ENCODE data around the gene IGLL5.

IGLL5 gene

DNA sequence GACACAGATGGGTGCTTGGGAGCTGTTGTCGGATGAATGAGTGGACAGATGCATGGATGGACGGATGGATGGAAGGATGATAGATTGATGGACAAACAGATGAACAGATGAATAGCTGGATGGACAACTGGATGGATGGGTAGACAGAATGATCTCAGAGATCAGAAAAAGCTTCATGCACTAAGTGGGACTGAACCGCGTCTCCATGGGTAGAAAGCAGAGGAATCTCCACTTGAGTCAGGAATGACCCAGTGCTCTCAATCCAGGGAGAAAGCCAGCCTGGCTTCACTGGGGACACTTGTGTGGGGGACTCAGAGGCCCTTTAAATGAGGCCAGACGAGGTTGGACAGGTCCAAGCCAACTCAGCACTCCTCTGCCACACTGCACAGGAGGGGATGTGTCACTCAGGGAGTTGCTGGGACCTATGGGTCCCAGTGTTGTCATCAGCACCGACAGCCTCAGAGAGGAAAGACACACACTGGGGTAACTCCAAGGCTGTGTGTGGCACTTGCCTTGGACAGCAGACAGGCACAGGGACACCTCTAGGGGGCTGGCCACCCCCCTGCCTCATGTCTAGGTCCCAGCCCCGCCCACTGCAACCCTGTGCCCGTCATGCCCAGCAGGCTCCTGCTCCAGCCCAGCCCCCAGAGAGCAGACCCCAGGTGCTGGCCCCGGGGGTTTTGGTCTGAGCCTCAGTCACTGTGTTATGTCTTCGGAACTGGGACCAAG, 5.6 kb downstream of the IGLL5 start:
- ChIA-PET POLR2A (no interaction called here), CTCF (interaction anchor here (1.1 kb wide), 1 partner anchor 9 kb away, joined by 3 read pairs; no protein-coding TSS in a partner anchor)

DNA sequence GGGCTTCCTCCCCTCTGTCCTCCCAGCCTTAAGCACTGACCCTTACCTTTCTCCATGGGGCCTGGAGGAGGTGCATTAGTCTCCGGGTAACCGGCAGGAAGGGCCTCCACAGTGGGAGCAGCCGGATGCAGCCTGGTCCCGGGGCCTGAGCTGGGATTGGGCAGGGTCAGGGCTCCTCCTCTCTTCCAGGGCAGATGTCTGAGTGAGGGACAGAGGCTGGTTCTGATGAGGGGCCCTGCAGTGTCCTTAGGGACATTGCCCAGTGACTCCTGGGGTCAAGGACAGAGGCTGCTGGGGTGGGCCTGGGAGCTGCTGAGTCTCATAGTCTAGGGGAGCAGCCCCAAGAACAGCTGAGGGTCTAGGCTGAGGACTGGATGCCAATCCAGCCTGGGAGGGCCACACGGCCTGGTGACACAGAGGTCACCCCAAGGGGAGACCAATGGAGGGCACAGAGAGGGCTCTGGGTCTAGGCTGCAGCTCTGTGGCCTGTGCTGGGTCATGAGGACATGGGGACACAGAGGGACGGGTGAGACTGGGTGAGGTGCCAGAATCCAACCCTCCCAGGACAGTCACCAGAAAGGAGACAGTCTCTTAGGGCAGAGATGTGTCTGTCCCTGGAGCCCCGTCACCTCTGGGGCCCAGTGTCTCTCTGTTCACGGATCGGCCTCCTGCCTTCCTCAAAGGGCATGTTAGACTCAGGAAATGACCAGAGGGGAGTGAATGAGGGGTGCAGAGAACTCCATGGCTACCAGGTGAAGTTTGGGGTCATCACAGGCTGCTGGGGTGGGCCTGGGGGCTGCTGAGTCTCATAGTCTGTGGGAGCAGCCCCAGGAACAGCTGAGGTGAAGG, 6.5 kb downstream of the IGLL5 start:
- no peak for DNase-seq (ENCODE audit: extremely low spot score)
- TF ChIP-seq TARDBP (IDR thresholded peaks at IDR 0.05): no peak
- no peak for TF ChIP-seq NFRKB (IDR thresholded peaks at IDR 0.05)
- TF ChIP-seq FOXA1 (IDR thresholded peaks at IDR 0.05): no peak
- TF ChIP-seq ARNT (IDR thresholded peaks at IDR 0.05): no peak
- TF ChIP-seq LEF1 (IDR thresholded peaks at IDR 0.05; ENCODE audit: borderline replicate concordance): no peak
- TF ChIP-seq ZNF384 (IDR thresholded peaks at IDR 0.05): no peak
- TF ChIP-seq BHLHE40 (IDR thresholded peaks at IDR 0.05; ENCODE audit: borderline replicate concordance): no peak
- no peak for TF ChIP-seq CTBP1 (IDR thresholded peaks at IDR 0.05; ENCODE audit: borderline replicate concordance)
- no peak for TF ChIP-seq SP1 (IDR thresholded peaks at IDR 0.05)
- no peak for TF ChIP-seq HDGF (IDR thresholded peaks at IDR 0.05; ENCODE audit: borderline replicate concordance)
- no peak for TF ChIP-seq PKNOX1 (IDR thresholded peaks at IDR 0.05)
- TF ChIP-seq FOXK2 (IDR thresholded peaks at IDR 0.05): no peak
- TF ChIP-seq ELF4 (IDR thresholded peaks at IDR 0.05): no peak
- no peak for TF ChIP-seq FOXM1 (IDR thresholded peaks at IDR 0.05; ENCODE audit: borderline replicate concordance)
- no peak for TF ChIP-seq L3MBTL2 (conservative IDR thresholded peaks at IDR 0.05)
- TF ChIP-seq SUZ12 (IDR thresholded peaks at IDR 0.05): no peak
- ChIA-PET POLR2A (no interaction called here), CTCF (interaction anchor here (1.1 kb wide), 1 partner anchor 10 kb away, joined by 3 read pairs; no protein-coding TSS in a partner anchor)

More for the DNA sequence above, 5.6 kb downstream of the IGLL5 start:
- TF ChIP-seq HDGF (IDR thresholded peaks at IDR 0.05; ENCODE audit: borderline replicate concordance) (no peak), FOXM1 (IDR thresholded peaks at IDR 0.05; ENCODE audit: borderline replicate concordance) (no peak), SUZ12 (IDR thresholded peaks at IDR 0.05) (no peak), LEF1 (IDR thresholded peaks at IDR 0.05; ENCODE audit: borderline replicate concordance) (no peak), NFRKB (IDR thresholded peaks at IDR 0.05) (no peak), ELF4 (IDR thresholded peaks at IDR 0.05) (no peak), TARDBP (IDR thresholded peaks at IDR 0.05) (no peak), SP1 (IDR thresholded peaks at IDR 0.05) (no peak), CTBP1 (IDR thresholded peaks at IDR 0.05; ENCODE audit: borderline replicate concordance) (no peak), BHLHE40 (IDR thresholded peaks at IDR 0.05; ENCODE audit: borderline replicate concordance) (no peak)
- no peak for DNase-seq (ENCODE audit: extremely low spot score)

- ChIA-PET CTCF (interaction anchor here (1.6 kb wide), 1 partner anchor 11 kb away, joined by 6 read pairs; no protein-coding TSS in a partner anchor), POLR2A (no interaction called here)
- TF ChIP-seq PKNOX1 (IDR thresholded peaks at IDR 0.05) (no peak), LEF1 (IDR thresholded peaks at IDR 0.05; ENCODE audit: borderline replicate concordance) (no peak), FOXK2 (IDR thresholded peaks at IDR 0.05) (no peak), ELF4 (IDR thresholded peaks at IDR 0.05) (no peak), ARNT (IDR thresholded peaks at IDR 0.05) (no peak), TARDBP (IDR thresholded peaks at IDR 0.05) (no peak), FOXM1 (IDR thresholded peaks at IDR 0.05; ENCODE audit: borderline replicate concordance) (no peak), FOXA1 (IDR thresholded peaks at IDR 0.05) (no peak), NFRKB (IDR thresholded peaks at IDR 0.05) (no peak)
- no peak for DNase-seq (ENCODE audit: extremely low spot score)
Measured at GRCh38 chr22:22894740-22895731, 7.4 kb downstream of the IGLL5 start.

GRCh38 chr22:22895776-22896445, 8.3 kb downstream of the IGLL5 start:
- ChIA-PET CTCF (interaction anchor here (1.6 kb wide), 1 partner anchor 12 kb away, joined by 6 read pairs; no protein-coding TSS in a partner anchor), POLR2A (no interaction called here)
- no peak for TF ChIP-seq ZNF384 (IDR thresholded peaks at IDR 0.05)
- no peak for TF ChIP-seq FOXK2 (IDR thresholded peaks at IDR 0.05)
- DNase-seq (ENCODE audit: extremely low spot score): no peak

DNA sequence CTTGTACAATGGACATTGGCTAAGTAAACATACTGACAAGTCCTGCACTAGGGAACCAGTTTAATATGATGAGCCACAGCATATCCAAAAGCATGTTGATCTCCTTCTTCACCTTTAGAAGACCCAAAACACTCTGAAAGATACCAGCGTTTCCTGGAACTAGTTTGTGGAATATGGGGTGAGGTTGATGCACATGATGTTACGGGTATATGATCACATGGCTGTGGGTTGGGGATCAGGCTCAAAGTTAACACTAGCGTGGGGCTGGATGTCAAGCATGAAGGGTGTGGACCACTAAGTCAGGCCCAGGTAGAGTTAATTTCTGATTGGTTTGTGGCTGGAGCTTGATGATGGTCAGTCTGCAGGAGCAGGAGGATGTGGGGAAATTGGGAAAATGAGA, 9.0 kb downstream of the IGLL5 start:
- CTCF ChIA-PET: no interaction called here
- no peak for TF ChIP-seq LEF1 (IDR thresholded peaks at IDR 0.05; ENCODE audit: borderline replicate concordance)
- TF ChIP-seq CTBP1 (IDR thresholded peaks at IDR 0.05; ENCODE audit: borderline replicate concordance): no peak
- no peak for TF ChIP-seq SUZ12 (IDR thresholded peaks at IDR 0.05)
- no peak for TF ChIP-seq ZNF384 (IDR thresholded peaks at IDR 0.05)
- no peak for TF ChIP-seq SP1 (IDR thresholded peaks at IDR 0.05)
- TF ChIP-seq FOXK2 (IDR thresholded peaks at IDR 0.05): no peak
- no peak for TF ChIP-seq L3MBTL2 (conservative IDR thresholded peaks at IDR 0.05)
- no peak for TF ChIP-seq FOXM1 (IDR thresholded peaks at IDR 0.05; ENCODE audit: borderline replicate concordance)
- no peak for TF ChIP-seq HDGF (IDR thresholded peaks at IDR 0.05; ENCODE audit: borderline replicate concordance)
- TF ChIP-seq ARNT (IDR thresholded peaks at IDR 0.05): no peak
- POLR2A ChIA-PET: no interaction called here
- DNase-seq (ENCODE audit: extremely low spot score): no peak

Measured in HEK293T (cell line).